Left hindlimb (tissue), 1 donor: Measurements from ENCODE around the gene SS18.
"Not testable (repeated sequence)": the region's sequence is repeated elsewhere in the genome, so short reads cannot be mapped to it uniquely, and the experiment has no call there.

Source experiments
- DNase-seq: peaks from one replicate; pipeline ENCODE4 v3.0.0-alpha.2; 2018

SS18 gene

DNA sequence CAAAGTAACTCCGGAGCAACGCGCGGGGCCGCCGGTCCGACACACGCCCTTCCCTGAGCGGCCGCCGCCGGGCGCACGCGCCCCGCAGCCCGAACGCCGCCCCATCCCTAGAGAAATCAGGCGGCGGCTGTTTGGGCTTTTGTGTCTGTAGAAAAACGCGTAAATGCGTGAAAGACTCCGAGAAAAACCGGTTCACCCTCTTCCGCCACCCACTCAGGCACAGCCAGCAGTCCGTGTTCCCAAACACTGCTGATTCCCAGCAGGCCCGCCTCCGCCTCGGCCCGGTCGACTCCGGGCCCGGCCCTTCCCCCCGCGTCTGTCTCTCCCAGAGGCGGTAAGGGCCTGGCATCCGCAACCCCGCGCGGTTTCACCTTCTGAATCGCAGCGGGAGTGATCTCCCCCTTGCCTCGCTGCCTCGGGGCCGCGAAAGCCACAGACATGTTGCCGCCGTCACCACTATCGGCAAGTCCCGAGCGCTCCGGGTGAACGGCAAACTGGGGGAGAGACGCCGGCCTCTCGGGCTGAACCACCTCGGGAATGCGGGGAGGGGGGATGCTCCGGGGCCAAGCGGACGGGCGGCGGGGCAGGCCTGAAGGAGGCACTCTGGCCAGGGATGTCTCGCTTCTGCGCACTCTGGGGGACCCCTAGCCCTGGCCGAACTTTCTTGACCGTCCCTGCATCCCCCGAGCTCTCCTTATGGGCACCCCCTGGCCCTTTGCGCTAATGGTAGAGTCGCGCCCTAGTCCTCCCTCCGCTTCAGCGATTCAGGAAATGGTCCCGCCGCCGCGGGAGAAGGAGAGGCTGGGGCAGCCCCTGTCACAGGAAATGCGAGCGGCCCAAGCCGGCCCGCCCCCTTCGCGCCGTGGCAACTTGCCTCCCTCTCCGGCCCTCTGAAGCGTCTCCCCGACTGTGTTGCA is at the start of gene SS18:
Gene SS18 (minus strand): TSS at position 484 of the 917 bp plus-strand sequence. CDS start 44 bp downstream, at position 440.
- peak; percentile 96 for DNase-seq

DNA sequence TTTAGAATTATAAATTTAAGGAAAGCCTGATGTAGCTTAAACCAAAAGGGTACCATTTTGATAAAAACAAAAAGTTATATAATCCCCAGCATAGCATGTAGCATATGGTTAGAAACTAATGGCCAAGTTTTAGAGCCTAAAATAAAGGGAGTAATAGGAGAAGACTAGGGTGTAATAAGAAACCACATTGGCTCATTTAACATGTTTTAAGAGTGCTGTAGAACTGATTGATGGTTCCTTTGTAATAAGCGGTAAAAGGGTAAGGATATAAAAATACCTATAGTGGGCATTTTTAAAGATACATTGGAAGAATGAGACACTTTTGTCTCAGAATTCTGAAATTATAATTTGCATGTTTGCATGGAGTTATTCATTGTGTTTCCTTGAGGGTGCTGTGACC is 45.1 kb upstream of the SS18 start:
- no peak for DNase-seq

- DNase-seq: no peak
These were observed 43.7 kb upstream of the SS18 start for GRCh38 chr18:26134107-26134506.

DNA sequence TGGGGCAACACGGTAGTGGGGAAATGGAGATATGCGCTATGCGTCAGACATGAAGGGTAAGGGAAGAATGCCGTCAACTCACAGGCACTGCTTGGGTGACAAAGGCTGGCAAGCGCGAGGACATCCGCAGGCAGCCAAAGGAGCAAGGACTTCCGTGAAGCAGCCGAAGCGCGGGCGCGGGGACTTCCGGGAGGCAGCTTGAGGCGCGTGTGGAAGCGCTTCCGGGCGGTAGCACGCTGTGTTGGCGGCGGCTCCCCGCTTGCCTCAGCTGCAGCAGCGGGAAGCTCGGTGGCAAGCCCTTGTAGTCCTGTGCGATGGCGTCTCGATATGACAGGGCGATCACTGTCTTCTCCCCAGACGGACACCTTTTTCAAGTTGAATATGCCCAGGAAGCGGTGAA is 43.2 kb upstream of the SS18 start, which contains the start of gene PSMA8:
Gene PSMA8 (plus strand): TSS at position 218 of the 400 bp plus-strand sequence. CDS start 97 bp downstream, at position 315.
- no peak for DNase-seq

GRCh38 chr18:26128192-26128591 is 37.8 kb upstream of the SS18 start:
- not testable (repeated sequence) for DNase-seq

GRCh38 chr18:26127786-26128185 is 37.4 kb upstream of the SS18 start:
- no peak for DNase-seq

DNA sequence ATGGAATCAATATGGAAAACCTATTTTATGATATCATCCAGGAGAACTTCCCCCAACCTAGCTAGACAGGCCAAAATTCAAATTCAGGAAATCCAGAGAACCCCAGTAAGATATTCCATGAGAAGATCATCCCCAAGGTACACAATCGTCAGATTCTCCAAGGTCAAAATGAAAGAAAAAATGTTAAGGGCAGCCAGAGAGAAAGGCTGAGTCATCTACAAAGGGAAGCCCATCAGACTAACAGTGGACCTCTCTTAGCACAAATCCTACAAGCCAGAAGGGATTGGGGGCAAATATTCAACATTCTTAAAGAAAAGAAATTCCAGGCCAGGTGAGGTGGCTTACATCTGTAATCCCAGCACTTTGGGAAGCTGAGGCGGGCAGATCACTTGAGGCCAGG is 31.6 kb upstream of the SS18 start:
- DNase-seq: not testable (repeated sequence)

DNA sequence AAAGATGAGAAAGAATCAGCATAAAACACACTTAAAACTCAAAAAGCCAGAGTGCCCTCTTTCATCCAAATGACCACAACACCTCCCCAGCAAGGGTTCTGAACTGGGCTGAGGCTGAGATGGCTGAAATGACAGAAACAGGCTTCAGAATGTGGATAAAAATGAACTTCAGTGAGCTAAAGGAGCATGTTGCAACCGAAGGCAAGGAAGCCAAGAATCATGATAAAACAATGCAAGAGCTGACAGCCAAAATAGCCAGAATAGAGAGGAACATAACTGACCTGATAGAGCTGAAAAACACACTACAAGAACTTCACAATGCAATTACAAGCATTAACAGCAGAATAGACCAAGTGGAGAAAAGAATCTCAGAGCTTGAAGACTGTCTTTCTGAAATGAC is 31.1 kb upstream of the SS18 start:
- no peak for DNase-seq

GRCh38 chr18:26119246-26119645 is 28.8 kb upstream of the SS18 start:
- no peak for DNase-seq

GRCh38 chr18:26104035-26104434 is 13.6 kb upstream of the SS18 start:
- no peak for DNase-seq

DNA sequence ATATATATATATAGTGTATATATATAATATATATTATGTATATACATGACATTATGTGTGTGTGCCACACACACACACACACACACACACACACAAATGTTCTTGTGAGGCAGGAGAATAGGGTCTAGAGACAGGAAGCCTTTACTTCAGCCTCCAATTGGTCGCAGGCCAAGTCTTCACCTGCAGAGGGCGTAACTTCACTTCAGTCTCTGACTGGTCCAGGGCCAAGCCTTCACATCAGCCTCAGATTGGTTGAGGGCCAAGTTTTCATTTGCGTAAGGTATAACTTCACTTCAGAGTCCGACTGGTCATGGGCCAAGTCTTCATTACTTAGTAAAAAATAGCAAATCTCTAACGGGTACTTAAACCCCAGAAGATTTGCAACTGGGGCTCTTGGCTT is 13.2 kb upstream of the SS18 start:
- DNase-seq: no peak

DNA sequence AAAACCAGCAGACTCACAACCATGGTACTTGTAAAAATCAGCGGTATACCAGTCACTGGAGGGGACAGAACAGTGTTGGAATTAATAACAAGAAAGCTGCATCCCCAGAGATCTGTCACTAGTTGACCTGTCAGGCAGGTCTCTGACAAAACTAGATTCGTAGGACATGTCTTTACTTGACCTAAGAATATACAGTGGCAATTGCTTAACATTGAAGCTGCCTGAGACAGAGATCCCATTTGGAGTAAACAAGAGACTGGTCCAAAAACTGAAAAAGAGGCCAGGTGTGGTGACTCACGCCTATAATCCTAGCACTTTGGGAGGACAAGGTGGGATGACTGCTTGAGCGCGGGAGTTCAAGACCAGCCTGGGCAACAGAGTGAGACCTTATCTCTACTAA is 7.2 kb upstream of the SS18 start:
- DNase-seq: no peak

DNA sequence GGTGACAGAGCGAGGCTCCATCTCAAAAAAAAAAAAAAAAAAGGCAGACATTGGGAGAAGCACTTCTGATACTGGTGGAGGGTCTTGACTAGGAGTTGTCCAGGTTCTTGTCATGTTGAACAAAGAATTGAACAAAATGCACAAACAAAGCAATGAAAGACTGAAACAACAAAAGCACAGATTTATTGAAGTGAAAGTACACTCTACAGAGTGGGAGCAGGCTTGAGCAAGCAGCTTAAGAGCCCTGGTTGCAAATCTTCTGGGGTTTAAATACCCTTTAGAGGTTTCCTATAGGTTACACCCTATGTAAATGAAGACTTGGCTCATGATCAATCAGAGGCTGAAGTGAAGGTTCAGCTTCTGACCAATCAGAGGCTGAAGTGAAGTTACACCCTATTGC is 6.4 kb upstream of the SS18 start:
- DNase-seq: no peak

GRCh38 chr18:26091047-26091630 is 726 bp upstream of the SS18 start:
- no peak for DNase-seq

DNA sequence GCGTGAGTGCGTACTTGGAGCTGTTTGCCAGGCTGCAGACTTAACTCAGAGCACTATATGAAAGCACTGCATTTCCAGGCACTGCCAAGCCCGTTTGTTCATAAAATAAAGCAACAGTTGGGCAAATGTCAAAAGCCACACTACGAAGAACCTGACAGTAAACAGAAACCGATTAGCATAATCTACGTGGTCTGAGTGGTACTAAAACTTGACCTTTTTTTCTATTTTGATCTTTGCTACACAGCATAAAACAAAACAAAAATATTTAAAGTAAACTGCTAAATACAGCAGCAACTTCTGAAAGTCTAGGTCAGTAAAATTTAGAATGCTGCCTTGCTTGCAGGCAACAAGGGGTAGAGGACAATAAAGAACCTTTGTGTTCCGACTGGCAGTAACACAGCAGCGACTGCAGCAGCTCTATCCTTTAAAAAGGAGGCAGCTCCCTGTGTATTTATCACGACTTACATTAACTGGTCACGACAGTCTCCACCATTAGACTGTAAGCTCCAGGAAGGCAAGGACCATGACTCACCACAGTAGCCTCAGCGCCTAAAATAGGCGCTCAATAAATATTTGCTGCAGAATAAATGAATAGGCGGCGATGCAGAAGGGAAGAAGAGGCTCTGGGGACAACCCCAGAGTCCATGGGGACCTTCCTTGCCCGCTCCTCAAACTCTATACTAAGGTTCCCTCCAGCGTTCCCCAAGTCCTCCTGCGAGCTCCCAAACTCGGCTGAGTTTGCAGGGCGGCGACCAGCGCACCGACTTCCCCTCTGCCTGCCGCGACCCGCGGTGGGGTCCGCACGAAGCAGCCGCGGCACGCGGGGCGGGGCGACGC is 902 bp downstream of the SS18 start:
- no peak for DNase-seq

- DNase-seq: no peak
These were observed 1.9 kb downstream of the SS18 start for GRCh38 chr18:26088487-26088886.

DNA sequence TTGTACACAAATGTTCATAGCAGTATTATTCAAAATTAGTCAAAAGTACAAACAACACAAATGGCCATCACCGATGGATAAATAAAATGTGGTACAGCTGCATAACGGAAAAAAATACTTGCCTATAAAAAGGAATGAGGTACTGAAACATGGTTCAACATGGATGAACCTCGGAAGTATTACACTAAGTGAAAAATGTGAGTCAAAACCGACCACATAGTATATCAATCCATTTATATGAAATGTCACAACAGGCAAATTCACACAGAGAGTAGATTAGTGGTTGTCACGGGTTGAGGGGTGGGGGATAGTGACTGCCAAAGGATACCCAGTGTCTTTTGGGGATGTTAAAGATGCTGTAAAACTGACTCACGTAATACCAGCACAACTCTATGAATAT is 3.5 kb downstream of the SS18 start:
- no peak for DNase-seq

- no peak for DNase-seq
These were observed 5.4 kb downstream of the SS18 start for GRCh38 chr18:26085056-26085455.

DNA sequence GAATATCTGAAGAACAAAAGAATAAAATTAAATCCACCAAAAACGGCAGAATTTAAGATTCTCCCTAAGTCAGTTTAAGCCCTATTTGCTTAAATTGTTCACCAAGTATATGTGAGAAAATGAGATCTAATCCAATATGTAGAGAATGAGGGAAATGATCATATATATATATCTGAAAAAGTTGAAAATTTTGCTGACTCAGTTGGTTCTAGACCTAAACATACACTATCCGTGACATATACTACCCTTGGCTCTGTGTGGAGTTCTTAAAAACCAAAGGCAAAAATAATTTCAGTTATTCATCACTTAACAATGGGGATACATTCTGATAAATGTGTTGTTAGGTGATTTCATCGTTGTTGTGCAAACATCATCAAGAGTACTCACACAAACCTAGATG is 7.3 kb downstream of the SS18 start:
- no peak for DNase-seq

DNA sequence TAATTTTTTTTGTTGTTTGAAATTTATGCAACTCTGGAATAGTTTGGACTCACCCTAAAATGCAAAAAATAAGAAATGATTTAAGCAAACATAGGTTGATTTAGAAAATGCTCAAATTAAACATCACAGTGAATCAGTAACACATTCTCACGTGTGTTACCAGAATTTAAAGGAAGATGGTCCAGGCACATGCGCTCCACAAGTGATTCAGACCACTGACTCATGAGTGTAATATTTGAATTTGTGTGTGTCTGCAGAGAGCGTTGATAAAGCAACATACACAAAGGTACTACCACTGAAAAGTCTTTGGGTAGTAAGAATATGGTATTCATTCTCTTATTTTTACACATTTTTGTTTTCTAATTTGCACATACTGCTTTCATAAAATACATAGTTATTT is 7.9 kb downstream of the SS18 start:
- no peak for DNase-seq

- DNase-seq: no peak
These were observed 16.2 kb downstream of the SS18 start for GRCh38 chr18:26074246-26074645.

DNA sequence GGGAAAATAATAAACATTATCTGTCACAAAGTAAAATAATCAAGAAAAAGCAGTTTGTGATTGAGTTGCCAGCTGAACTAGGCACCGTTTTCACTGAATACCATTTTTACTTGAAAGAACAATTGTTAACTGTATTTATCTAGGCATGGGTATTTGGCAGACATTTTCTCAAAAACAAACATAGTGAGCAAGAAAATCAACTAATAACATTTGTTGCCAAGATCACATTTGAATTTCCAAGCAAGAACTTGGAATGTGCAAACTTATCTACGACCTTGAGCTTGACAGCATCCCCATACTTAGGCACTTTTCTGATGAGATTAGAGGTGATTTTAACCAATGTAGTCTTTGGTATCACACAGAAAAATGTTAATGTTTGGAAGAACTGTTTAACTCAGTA is 16.7 kb downstream of the SS18 start:
- DNase-seq: no peak

DNA sequence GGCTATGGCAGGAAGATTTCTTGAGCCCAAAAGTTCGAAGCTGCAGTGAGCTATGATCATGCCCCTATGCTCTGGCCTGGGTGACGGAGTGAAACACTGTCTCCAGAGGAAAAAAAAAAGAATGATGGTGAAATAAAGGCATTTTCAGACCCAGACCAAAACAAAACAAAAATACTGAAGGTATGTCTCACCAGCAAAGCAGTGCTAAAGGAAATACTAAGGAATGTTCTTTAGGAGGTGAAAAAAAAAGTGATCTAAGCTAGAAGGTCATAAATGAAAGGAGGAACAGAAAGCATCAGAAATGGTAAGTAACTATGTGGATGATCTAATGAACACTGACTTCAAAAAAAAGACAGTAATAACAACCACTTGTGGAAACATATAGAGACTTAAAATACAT is 18.7 kb downstream of the SS18 start:
- DNase-seq: no peak
